HG03457 (cell line): Measurements from ENCODE around the gene INCA1.

ENCODE experiments used
- ATAC-seq: cut with Tn5 transposase; IDR thresholded peaks from one replicate; pipeline ENCODE4 v1.9.1; 2021; ENCODE audit warnings: moderate number of reproducible peaks; ENCODE audit not compliant: unreplicated experiment

The INCA1 gene

GRCh38 chr17:4972322-4972721 is 25.0 kb downstream of the INCA1 start:
- no peak for ATAC-seq

DNA sequence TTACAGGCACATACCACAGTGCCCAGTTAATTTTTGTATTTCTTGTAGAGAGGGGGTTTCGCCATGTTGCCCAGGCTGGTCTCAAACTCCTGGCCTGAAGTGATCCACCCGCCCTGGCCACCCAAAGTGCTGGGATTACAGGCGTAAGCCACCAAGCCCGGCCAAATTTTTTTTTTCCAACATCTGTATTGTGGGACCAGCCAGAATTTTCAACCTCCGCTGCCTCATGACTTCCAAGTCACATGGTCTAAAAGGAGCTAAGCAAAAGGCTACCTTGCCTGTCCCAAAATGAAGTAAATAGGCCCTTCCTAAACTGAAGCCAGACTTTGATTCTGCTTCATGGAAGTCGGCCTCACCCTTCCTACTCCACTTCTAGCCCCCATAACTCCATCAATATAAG is 25.5 kb downstream of the INCA1 start:
- no peak for ATAC-seq

DNA sequence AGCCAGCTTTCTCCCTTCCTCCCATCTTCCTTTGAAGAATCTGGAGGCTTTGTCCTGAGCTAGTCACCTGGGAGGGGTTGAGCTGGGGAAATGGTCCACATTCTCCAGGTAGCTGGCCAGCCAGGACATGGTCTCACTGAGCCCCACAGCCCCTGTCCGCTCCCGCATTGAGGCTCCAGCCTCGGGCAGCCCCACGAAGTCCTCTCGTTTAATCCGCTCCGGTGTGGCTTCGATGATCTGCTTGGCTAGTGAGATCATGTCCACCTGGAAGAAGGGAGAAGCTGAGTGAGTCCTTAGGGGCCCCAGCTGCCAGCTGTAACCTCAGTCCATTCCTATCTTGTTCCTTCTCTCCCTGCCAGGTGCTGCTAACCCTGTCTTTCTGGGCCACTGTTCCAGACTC is 27.0 kb downstream of the INCA1 start:
- ATAC-seq: no peak

- no peak for ATAC-seq
These were observed 27.7 kb downstream of the INCA1 start for GRCh38 chr17:4969551-4970173.

DNA sequence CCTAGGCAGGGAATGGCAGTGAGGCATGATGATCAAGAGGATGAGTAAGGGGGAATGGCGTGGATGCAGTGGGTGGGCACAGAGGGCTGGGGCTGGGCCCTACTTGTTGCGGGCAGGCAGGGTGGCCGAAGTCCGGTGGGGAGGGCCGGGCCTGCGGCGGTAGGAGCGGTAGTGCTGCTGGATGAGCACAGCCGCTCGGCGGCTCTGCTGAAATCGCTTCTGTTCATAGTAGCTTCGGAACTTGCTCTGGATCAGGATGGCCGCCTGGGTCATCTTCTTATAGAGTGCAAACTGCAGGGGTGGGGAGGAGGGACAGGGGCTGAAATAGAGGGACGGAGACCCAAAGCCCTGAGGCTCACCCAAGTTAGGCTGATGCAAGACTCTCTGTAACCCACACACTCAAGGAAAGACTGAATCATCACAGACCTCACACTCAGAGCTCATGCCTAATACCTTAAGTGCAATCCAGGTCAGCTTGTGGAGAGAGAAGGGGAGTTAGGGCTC is 28.2 kb downstream of the INCA1 start:
- ATAC-seq: no peak

DNA sequence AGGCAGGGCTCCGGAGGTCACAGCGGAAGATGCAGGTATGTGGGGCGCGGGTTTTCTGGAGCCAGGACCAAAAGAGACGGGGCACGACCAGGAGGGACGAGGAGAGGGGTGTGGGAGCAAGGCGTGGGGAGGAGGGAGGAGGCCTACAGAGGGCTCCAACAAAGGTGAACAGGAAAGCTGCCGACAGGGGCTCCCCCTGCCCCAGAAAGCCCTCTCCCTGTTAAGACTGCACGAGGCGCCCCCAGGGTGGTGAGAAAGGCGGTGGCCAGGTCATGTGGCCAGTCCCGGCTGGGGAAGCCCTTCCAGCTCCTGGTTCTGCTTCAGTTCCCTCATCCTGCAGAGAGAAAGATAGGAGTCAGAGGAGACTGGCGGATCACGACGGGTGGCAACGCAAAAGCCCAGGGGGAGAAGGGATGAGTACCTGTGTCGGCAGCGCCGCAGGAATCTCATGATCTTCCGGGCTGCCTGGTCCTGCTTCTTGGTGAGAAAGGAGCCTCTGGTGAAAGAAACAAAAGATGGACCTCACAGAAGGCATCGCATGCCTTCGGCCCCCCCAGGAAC is 28.8 kb downstream of the INCA1 start:
- ATAC-seq: no peak

DNA sequence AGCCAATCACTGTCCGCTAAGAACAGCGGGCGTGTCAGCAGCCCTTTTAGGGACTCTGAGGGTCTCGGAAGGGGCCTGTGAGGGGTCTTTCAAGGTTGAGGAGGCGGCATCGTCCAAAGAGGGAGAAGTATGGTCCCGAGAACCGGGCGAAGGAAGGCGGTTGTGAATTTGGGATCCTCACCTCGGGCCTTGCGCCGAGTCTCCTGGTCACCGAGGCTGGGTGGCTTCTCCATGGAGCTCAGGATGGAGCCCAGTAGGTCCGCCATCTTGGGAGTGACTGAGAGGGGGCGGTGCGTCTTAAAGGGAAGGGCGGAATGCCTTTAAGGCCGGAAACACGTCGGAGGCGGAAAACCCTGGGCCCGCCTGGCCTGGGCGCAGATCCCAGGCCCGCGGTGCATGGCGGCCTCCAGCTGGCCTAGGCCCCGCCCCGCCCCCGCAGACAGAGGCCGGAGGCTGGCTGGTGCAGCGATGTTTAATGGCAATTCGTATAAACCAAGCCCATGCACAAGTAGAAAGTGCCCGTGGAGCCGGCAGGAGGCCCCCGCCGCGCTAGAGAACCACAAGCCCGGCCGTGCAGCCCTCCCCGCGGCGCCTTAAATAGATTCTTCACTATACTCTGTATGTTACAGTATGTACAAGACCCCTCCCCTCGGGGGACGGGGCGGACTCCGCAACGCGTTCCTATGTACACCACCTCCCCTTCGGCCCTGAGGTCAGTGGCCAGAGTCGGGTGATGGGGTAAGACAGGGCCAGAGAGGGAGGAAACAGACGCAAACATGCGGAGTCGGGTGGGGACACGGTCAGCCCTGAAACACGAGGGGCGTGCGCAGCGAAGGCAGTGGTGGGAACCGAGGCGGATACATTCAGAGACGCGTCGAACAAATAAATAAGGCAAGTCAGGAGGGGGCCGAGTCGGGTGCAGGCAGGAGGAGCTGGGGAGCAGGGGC is 29.5 kb downstream of the INCA1 start, which contains the start of gene SPAG7:
TSS of gene SPAG7 (minus strand) at position 279 of the 947 bp plus-strand sequence. CDS start at position 266, 13 bp downstream.
- peak; percentile 52 for ATAC-seq

- peak; percentile 73 for ATAC-seq
These were observed 30.3 kb downstream of the INCA1 start for GRCh38 chr17:4966844-4967538.

DNA sequence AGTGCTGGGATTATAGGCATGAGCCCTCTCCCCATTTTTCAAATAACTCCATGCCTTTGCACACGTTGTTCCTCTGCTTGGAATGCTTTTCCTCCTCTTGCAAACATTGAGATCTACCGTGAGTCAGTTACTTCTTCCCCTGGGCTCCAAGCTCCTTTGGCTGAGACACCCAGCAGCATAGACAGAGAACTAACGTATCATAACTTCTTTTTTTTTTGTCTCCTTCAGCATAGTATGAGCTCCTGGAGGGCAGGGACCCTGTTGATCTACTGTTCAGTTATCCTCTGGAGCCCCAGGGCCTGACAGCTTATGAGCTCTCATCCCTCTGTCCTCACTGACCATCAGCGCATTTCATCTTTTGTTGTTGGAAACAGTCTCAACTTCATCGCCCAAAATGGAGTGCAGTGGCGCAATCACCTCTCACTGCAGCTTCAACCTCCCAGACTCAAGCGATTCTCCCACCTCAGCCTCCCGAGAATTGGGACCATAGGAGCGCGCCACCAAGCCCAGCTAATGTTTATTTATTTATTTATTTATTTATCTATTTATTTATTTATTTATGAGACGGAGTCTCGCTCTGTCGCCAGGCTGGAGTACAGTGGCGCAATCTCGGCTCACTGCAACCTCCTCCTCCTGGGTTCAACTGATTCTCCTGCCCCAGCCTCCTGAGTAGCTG is 31.9 kb downstream of the INCA1 start:
- ATAC-seq: no peak

GRCh38 chr17:4960279-4960922 is 36.9 kb downstream of the INCA1 start:
- no peak for ATAC-seq

DNA sequence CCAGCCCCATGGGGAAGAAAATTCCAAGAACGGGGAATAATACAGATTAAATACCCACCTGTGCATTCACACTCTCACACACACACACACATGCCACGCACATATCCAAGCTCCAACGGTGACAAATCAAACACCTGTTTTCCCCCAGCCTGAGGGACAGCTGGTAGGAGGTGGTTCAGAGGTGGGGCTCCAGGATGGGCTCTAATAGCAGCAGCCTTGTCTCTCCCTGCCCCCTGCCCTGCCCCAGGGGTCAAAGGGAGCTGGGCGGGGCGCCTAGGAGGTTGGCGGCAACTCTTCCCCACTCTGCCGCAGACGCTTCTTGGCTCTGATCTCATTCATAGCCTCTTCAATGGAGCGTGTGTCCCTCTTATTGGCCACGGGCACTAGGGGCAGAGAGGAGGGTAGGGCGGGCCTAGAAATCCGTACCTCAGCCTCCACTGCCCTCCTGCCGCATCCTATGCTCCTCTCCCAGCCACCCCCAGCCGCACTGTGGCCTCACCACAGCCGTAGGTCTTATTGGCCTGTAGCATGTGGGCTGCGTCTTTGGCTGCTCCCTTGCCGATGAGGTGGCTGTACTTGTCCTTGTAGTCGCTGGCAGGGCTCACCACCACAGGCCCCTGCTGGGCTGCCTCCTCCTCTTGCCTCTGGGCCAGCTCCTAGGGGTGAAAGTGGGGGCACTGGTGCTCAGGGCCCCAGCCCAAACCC is 37.9 kb downstream of the INCA1 start:
- no peak for ATAC-seq

GRCh38 chr17:4958102-4958501 is 39.2 kb downstream of the INCA1 start:
- no peak for ATAC-seq

DNA sequence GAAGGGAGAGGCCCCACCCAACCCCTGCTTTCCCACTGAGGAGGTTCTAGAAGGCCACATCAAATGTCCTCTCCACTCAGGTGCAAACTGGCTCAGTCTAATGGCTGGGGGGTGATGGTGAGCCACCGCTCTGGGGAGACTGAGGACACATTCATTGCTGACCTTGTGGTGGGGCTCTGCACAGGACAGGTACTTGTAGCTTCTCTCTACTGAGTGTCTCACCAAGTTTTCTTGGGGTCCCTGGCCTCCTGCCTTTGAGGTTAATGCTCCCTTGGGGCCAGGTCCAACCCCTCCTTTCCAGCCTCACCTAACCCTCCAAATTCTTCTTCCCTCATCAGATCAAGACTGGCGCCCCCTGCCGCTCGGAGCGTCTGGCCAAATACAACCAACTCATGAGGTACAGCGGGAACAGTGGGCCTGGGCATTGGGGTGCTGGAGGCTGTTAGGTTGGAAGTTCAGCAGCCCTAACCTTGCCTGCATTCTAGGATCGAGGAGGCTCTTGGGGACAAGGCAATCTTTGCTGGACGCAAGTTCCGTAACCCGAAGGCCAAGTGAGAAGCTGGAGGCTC is 40.7 kb downstream of the INCA1 start:
- no peak for ATAC-seq

DNA sequence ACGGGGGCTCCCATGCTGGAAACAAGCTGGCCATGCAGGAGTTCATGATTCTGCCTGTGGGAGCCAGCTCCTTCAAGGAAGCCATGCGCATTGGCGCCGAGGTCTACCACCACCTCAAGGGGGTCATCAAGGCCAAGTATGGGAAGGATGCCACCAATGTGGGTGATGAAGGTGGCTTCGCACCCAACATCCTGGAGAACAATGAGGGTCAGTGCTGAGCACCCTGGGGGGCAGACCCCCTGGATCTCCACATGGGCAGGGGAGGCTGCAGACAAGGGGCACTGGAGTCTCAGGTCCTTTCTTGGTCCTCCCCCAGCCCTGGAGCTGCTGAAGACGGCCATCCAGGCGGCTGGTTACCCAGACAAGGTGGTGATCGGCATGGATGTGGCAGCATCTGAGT is 42.2 kb downstream of the INCA1 start:
- no peak for ATAC-seq

- ATAC-seq: no peak
These were observed 43.8 kb downstream of the INCA1 start for GRCh38 chr17:4953451-4953961.

- no peak for ATAC-seq
These were observed 45.8 kb downstream of the INCA1 start for GRCh38 chr17:4951486-4951885.

DNA sequence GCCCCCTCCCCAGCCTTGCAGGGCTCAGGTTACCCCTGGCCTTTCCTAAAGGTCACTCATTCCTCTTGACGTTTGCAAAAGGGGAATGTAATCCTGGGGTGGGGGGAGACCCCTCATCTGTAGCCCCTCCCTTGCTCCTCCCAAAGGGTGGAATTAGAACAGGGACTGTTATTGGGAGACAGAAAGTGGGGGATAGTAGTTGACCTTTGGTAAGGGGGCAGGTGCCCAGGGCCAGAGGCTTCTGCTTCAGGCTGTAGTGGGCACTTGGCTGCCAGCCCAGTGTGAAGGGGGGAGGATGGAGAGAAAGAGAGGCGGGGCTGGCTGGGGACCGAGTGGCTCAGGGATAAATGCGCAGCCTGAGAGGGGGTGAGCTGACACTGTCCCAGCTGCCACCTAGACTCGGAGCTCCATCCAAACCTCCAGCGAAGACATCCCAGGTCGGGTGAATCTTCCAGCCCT is 46.5 kb downstream of the INCA1 start, which contains the start of gene ENO3:
TSS of gene ENO3 (plus strand) at position 374 of the 459 bp plus-strand sequence. CDS start 711 bp downstream, outside the sequence.
- no peak for ATAC-seq

GRCh38 chr17:4950075-4950745 is 47.1 kb downstream of the INCA1 start:
- ATAC-seq: no peak
